HG03175 (cell line): Measurements from ENCODE around the gene MEGF8.

Experiments used
- ATAC-seq: cut with Tn5 transposase; IDR thresholded peaks from one replicate; pipeline ENCODE4 v1.9.1; 2021; ENCODE audit warnings: mild to moderate bottlenecking, moderate library complexity; ENCODE audit not compliant: unreplicated experiment

MEGF8 gene

GRCh38 chr19:42410371-42410770, 84.9 kb downstream of the MEGF8 start:
- ATAC-seq, result no peak

- no peak for ATAC-seq
These were observed 86.2 kb downstream of the MEGF8 start for GRCh38 chr19:42411581-42412178.

GRCh38 chr19:42412227-42412626, 86.8 kb downstream of the MEGF8 start:
- ATAC-seq, result no peak

GRCh38 chr19:42412661-42413076, 87.2 kb downstream of the MEGF8 start:
- ATAC-seq, result no peak

- no peak for ATAC-seq
These were observed 93.9 kb downstream of the MEGF8 start for GRCh38 chr19:42419309-42419708.

- ATAC-seq, result no peak
These were observed 94.7 kb downstream of the MEGF8 start for GRCh38 chr19:42420055-42420544.

GRCh38 chr19:42421101-42421500, 95.7 kb downstream of the MEGF8 start:
- no peak for ATAC-seq

GRCh38 chr19:42421591-42422031, 96.2 kb downstream of the MEGF8 start:
- ATAC-seq, result no peak

GRCh38 chr19:42422092-42422900, 96.9 kb downstream of the MEGF8 start:
- peak; percentile 15 for ATAC-seq

GRCh38 chr19:42422901-42423461, 97.5 kb downstream of the MEGF8 start:
- ATAC-seq, result peak; percentile 41

GRCh38 chr19:42423462-42424344, 98.3 kb downstream of the MEGF8 start:
- peak; percentile 88 for ATAC-seq

- ATAC-seq, result no peak
These were observed 98.9 kb downstream of the MEGF8 start for GRCh38 chr19:42424345-42424707.

GRCh38 chr19:42424712-42425131, 99.3 kb downstream of the MEGF8 start:
- ATAC-seq, result no peak

GRCh38 chr19:42426643-42427042, 101.2 kb downstream of the MEGF8 start:
- no peak for ATAC-seq

- no peak for ATAC-seq
These were observed 101.9 kb downstream of the MEGF8 start, which contains the start of gene LIPE for GRCh38 chr19:42427313-42427712. TSS of gene LIPE (minus strand) at chr19:42427388. CDS start at chr19:42427149, 239 bp downstream.
